Fibroblast of pulmonary artery (primary cell): ENCODE measurements around the gene ESR1.

ENCODE experiments used
- DNase-seq: peaks from one replicate; pipeline ENCODE4 v3.0.0-alpha.2; 2010; ENCODE audit warnings: low read depth
- H3K4me3 ChIP-seq: replicated peaks from 2 replicates; pipeline ENCODE4 v1.5.1; 2011; ENCODE audit warnings: low read depth, mild to moderate bottlenecking, control low read depth, low read length, moderate library complexity
- TF ChIP-seq, protein P1 (sequence below): IDR thresholded peaks from 2 replicates; pipeline ENCODE4 v1.5.1; 2011; ENCODE audit warnings: mild to moderate bottlenecking, control low read depth, low read length, inconsistent platforms; ENCODE audit errors: missing control alignments

The ESR1 gene

DNA sequence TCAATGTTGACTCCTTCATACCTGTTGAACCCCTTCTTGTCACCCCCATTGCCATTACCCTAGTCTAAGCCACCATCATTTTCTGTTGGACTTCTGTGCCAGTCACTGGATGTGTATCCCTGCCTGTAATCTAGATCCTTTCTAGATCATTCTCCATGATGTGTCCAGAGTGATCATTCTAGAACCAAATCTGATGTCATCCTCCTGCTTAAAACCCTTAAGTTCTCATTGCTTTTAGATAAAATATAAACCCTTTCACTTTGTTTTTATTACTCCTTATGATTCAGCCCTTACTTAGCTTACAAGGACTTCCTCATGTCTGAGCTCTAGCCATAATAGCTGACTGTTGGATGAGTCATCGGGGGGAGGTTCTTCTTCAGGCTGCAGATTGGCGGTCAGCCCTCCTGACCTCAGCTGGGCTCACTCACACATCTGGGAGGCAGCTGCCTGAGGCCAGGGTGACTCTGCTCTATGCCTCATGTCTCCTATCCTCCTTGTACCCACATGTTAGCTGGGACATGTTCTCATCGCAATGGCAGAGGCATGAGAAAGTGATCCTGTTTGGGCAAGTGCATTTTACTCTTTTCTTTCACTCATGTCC lies 287.6 kb downstream of the ESR1 start:
- no peak overlapping the region for H3K4me3 ChIP-seq
- peak; percentile 98 for DNase-seq
- TF ChIP-seq, protein P1, sequence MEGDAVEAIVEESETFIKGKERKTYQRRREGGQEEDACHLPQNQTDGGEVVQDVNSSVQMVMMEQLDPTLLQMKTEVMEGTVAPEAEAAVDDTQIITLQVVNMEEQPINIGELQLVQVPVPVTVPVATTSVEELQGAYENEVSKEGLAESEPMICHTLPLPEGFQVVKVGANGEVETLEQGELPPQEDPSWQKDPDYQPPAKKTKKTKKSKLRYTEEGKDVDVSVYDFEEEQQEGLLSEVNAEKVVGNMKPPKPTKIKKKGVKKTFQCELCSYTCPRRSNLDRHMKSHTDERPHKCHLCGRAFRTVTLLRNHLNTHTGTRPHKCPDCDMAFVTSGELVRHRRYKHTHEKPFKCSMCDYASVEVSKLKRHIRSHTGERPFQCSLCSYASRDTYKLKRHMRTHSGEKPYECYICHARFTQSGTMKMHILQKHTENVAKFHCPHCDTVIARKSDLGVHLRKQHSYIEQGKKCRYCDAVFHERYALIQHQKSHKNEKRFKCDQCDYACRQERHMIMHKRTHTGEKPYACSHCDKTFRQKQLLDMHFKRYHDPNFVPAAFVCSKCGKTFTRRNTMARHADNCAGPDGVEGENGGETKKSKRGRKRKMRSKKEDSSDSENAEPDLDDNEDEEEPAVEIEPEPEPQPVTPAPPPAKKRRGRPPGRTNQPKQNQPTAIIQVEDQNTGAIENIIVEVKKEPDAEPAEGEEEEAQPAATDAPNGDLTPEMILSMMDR = no peak

DNA sequence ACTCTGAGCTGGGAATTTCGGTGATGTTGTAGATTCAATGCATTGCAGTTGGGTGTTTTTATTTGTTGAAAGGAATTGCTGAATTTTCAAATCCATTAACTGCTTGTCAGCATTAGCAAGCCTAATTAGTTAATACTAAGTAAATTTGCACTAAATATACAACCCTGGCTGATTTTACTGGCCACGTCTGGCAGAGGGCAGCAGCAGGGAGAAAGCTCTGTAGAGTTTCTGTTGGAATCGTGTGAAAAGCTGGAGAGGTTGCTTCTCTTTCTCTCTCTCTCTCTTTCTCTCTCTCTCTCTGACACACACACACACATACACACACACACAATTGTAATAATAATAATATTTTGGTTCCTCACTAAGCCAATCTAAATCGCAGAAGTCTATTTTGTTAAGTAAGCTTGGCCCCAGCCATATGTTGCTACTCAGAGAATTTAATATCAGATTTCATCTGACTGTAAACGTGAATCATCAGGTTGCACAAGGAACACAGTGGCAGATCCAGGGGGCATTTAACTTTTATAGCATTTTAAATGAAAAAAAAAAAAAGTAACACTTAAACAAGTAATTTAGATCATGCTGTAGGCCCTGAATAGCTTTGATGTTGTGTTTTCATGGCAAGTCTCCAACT lies 289.5 kb downstream of the ESR1 start:
- H3K4me3 ChIP-seq = no peak overlapping the region
- peak; percentile 82 for DNase-seq
- TF ChIP-seq, protein P1 = peak; percentile 25

DNA sequence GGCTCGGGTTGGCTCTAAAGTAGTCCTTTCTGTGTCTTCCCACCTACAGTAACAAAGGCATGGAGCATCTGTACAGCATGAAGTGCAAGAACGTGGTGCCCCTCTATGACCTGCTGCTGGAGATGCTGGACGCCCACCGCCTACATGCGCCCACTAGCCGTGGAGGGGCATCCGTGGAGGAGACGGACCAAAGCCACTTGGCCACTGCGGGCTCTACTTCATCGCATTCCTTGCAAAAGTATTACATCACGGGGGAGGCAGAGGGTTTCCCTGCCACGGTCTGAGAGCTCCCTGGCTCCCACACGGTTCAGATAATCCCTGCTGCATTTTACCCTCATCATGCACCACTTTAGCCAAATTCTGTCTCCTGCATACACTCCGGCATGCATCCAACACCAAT lies 291.2 kb downstream of the ESR1 start:
- no peak for DNase-seq
- H3K4me3 ChIP-seq = no peak overlapping the region
- TF ChIP-seq, protein P1 = no peak

DNA sequence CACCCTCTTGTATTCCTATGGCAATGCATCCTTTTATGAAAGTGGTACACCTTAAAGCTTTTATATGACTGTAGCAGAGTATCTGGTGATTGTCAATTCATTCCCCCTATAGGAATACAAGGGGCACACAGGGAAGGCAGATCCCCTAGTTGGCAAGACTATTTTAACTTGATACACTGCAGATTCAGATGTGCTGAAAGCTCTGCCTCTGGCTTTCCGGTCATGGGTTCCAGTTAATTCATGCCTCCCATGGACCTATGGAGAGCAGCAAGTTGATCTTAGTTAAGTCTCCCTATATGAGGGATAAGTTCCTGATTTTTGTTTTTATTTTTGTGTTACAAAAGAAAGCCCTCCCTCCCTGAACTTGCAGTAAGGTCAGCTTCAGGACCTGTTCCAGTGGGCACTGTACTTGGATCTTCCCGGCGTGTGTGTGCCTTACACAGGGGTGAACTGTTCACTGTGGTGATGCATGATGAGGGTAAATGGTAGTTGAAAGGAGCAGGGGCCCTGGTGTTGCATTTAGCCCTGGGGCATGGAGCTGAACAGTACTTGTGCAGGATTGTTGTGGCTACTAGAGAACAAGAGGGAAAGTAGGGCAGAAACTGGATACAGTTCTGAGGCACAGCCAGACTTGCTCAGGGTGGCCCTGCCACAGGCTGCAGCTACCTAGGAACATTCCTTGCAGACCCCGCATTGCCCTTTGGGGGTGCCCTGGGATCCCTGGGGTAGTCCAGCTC lies 292.1 kb downstream of the ESR1 start:
- DNase-seq = no peak
- TF ChIP-seq, protein P1 = no peak
- no peak overlapping the region for H3K4me3 ChIP-seq

DNA sequence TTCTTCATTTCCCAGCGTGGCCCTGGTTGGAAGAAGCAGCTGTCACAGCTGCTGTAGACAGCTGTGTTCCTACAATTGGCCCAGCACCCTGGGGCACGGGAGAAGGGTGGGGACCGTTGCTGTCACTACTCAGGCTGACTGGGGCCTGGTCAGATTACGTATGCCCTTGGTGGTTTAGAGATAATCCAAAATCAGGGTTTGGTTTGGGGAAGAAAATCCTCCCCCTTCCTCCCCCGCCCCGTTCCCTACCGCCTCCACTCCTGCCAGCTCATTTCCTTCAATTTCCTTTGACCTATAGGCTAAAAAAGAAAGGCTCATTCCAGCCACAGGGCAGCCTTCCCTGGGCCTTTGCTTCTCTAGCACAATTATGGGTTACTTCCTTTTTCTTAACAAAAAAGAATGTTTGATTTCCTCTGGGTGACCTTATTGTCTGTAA lies 292.7 kb downstream of the ESR1 start:
- DNase-seq = peak; percentile 53
- TF ChIP-seq, protein P1 = no peak
- no peak overlapping the region for H3K4me3 ChIP-seq

DNA sequence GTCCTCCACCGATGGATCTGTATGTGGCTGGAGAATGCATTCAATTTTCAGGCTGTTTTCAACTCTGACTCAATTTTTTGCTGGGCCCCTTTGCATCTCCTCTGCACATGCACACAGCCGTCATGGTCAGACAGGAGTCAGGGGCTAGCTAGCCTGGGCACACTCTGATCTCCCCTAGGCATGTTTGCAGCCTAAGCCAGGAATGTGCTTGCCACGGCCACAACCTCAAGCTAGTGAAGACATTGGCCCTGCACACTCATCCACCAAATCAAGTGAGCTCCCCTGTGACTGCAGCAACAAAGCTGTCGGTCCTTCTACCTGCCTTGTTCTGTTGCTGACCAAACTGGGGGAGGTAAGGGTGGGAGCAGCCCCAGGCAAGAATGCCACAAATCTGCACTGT lies 300.5 kb downstream of the ESR1 start:
- H3K4me3 ChIP-seq = no peak overlapping the region
- TF ChIP-seq, protein P1 = no peak
- no peak for DNase-seq
